GM23248 (cell line): ENCODE results near the gene PHRF1.

ENCODE experiments used
- EZH2 ChIP-seq: fragments of 200-600 bp; sonication (generic); IDR thresholded peaks from 2 replicates; pipeline ENCODE4 v1.6.1; 2018; ENCODE audit warnings: antibody characterized with exemption, mild to moderate bottlenecking; ENCODE audit not compliant: insufficient read depth, poor library complexity, severe bottlenecking
- EZH2phosphoT487 ChIP-seq: fragments of 200-600 bp; sonication (generic); IDR thresholded peaks from 2 replicates; pipeline ENCODE4 v1.6.1; 2018; ENCODE audit warnings: antibody characterized with exemption, moderate library complexity, mild to moderate bottlenecking, low read depth; ENCODE audit not compliant: insufficient read depth

GRCh38 chr11:553083-553987 is 22.9 kb upstream of the PHRF1 start:
- TF ChIP-seq EZH2: no peak
- TF ChIP-seq EZH2phosphoT487: no peak
